CD4-positive, alpha-beta T cell treated with Interferon gamma for 1 hour (primary cell): ENCODE measurements around the gene IQCC.

Experiments
- DNase-seq: peaks from one replicate; pipeline ENCODE4 v3.0.0-alpha.2; 2020

Gene IQCC

DNA sequence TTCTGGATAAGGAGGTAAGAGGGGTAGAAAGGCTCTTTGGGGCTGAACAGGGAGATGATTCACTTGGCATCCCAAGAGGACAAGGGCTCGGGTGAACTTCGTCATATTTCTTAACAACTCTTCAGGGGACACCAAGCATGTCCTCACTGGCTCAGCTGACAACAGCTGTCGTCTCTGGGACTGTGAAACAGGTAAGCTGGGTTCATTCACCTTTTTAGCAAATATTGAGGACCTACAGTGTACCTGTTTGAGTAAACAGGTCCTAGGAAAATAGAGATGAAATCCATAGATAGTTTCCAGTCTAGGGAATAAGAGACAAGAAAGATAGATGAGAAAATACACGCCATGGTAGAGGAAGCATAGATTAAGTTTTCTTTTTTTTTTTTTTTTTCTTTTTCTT is 18.8 kb downstream of the IQCC start:
- DNase-seq = no peak

DNA sequence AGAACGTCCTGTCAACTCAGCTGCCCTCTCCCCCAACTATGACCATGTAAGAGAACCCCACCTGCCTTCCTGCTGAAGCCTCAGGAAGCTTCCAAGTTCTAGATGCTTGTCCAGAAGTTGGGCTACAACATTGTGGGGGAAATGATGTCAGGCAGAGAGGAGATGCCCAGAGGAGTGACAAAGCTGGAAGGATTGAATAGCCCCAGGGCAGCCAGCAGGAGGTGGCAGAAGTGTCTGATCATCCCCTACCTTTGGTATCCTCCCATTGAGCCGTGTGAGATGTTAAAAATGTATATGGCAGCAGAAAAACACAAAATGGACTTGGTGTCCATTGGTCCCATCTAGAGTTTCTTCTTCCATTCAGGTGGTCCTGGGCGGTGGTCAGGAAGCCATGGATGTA is 23.3 kb downstream of the IQCC start:
- DNase-seq = no peak

DNA sequence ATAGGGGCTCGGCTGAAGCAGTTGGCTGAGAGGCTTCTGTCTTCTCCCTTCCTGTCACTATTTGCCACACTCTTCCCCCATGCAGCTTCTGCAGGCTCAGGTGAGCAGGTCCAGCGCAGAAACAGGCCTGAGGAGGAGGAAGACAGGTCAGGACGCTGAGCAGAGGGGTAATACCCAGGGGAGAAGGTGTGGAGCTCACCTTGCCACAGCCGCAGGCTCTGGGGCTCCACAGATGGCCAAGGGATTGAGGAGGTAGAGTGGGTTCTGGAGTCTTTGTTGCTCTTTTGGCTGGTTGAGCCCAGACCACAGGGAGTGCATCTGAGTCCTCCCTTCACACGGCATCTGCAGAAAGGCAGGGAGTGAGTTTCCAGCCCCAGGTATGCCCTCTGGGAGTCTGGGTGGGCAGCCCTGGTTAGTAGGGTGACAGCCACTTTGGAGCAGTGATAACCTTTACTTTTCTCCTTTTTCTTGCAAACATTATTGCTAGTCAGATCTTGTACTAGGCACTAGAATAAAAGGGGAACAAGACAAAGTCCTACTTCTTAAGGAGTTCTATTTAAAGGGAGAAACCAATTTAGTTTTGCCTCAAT is 26.5 kb downstream of the IQCC start:
- no peak for DNase-seq

GRCh38 chr1:32232558-32233304 is 27.3 kb downstream of the IQCC start:
- DNase-seq = no peak

DNA sequence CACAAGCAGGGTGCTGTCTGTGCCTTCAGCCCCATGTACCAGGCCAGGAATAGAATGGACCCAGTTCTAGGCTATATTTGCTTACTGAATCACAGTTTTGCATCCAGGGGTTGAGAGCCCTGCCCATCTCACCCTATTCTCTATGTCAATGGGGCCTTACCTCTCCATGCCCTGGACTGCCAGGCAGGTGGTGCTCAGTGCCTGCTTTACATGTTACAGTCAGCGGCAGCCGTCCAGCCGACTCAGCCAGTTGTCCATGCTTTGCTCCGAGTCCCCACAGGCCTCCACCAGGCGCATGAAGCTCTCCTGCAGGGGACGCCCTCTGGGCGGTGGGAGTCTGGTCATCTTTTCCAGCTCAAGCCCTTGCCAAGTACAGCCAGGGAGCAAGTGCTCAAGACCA is 29.3 kb downstream of the IQCC start:
- no peak for DNase-seq

GRCh38 chr1:32239337-32239736 is 33.9 kb downstream of the IQCC start:
- DNase-seq = no peak

- no peak for DNase-seq
Observed at GRCh38 chr1:32239790-32240139, 34.3 kb downstream of the IQCC start.

DNA sequence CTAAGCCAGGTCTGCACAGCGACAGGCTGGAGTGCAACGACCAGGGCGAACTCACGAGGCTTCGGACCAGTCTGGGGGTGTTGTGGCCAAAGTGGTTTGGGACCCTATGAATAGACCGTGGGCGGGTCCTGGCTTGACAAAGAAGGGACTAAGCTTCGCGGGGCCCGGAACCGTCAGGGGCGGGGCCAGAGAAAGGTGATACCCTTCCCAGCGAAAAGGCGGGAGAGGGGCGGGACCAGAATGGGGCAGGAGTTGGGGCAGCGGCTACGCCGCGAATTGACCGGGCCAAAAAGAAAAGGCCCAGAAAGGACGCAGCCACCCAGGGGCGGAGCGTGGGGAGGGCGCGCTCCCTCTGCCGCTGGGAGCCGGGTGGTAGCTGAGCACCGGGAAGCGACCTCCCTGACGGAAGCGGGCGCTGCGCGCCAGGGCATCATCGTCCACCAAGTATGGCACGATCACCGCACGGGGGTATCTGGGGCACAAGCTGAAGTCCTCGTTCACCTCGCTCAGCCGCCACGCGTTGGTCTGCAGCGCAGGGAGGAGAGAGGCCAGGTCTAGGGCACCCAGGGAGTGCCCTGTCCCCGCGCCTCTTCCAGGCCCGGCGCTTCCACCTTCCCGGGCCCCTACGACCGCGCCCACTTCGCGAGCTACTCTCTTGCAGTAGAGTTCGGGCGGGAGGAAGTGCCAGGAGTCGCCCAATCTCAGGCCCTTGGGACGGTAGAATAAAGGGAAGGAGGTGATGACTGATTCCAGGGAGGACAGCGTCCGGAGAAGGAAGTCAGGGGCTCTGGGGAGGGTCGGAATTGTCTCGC is 34.9 kb downstream of the IQCC start:
- DNase-seq = peak; percentile 59

DNA sequence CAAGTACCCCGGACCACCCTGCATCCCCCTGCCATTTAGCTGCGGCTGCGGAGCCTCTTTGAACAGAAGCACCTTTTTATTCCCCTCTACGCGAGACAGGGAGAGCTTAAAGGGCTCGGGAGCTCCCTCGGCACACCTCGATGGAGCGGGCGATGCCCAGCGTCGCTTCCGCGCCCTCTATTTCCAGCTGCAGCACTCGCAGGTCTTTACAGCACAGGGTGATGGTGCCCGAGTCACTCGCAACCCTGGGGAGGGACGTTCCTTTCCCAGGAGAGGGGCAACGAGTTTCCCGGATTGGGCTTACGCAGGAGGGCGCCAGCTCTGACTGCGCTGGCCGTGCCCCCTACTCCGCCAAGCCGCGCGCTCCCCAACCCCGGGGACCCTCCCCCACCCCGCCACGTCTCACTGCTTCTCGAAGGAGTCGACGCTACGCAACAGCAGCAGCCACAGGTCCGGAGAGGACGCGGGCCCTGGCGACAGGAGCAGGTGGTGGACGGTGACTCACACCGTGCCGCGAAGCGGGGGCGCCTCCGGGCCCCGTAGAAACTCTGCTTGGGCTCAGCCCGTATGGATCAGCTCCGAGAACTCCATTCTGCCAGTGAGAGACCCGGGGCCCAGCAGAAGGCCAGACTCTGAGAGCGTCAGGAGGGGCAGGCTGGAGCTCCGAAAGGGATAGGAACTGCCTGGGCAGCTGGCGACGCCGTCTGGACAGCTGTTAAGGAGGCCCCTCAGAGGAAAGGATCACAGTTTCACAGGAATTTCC is 35.7 kb downstream of the IQCC start:
- DNase-seq = no peak

GRCh38 chr1:32242341-32242851 is 36.9 kb downstream of the IQCC start:
- DNase-seq = no peak

- DNase-seq = no peak
Observed at GRCh38 chr1:32246888-32247273, 41.4 kb downstream of the IQCC start, which contains the start of gene FAM167B. Gene FAM167B (plus strand): TSS chr1:32247222. CDS start chr1:32247422, 200 bp downstream.

DNA sequence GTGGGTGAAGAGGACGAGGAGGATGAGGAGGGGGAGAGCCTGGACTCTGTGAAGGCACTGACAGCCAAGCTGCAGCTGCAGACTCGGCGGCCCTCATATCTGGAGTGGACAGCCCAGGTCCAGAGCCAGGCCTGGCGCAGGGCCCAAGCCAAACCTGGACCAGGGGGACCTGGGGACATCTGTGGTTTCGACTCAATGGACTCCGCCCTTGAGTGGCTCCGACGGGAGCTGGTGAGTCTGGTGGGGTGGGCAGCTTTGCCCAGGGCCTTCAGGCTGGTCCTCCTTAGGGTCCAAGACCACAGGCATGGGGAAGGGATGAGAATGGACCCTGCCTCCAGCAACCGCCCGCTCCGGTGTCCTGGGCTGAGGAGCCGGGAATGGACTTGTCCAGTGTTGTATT is 42.0 kb downstream of the IQCC start:
- DNase-seq = no peak

GRCh38 chr1:32247983-32248889 is 42.8 kb downstream of the IQCC start:
- DNase-seq = peak; percentile 75

DNA sequence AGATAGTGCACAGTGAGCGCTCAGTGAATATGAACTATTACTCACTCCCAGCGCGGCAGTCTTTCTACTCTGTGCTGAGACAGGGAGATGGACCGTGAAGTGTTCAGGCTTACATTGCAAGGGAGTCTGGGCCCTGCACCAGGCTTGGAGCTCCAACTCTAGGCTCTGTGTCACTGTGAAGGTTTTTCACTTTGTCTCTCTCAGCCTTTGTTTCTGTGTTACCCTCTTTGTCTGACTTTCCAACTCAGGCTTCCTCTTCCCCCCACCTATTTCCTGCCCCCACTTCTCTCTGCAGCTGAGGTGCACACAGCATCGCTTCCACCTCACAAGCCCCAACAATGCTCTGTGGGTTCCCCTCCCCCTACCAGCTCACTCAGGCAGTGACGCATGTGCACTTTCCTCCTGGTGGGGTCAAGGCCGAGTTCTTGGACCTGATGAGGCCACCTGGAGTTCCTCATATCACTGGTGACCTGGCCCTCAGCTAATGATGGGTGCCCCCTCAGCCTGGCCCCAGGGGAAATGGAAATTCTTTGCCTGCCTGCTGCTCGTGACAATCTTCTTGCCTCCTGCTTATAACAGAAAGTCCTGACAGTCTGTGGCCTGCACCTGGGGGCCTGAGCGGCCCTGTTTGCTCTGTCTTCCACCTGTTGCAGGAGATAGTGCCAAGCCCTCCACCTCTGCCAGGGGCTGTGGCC is 44.5 kb downstream of the IQCC start:
- peak; percentile 89 for DNase-seq

DNA sequence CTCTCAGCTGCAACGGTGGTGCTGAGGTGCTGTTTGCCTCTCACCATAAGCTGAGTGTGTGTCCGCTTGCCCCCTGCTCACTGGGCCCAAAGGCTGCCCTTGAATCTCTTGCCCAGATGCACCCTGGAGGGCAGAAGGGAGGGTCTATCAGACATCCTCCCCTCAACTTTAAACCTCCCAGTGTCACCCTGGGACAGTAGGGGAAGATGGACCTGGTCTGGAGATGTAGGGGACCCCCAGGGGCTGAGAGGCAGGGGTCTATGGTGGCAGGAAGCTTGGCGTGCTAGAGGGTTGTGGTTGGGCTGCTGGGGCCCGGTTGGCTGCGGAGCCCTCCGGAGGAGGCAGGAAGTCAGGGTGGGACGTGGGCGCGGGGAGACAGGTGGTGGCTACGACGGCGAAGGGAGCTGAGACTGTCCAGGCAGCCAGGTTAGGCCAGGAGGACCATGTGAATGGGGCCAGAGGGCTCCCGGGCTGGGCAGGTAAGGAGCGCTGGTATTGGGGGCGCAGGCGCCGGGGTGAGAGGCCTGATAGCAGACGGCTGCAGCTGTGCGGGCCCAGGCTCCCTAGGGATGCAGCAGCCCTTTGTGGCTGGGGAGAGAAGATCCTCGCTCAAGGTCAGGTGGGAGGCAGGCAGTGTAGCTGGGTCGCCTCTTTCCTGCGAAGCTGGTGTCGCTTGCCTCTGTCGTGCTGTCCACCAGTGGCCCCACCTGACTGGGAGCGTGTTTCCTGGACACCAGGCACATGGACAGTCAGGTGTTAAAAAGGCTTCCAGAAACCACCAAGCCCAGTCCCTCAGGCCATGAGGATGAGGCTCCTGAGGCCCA is 45.6 kb downstream of the IQCC start, which contains the start of gene LCK:
Gene LCK (plus strand): TSS at position 373 of the 824 bp plus-strand sequence. CDS start 23,065 bp downstream, outside the sequence.
- peak; percentile 53 for DNase-seq

- DNase-seq = no peak
Observed at GRCh38 chr1:32255072-32256071, 49.9 kb downstream of the IQCC start.

DNA sequence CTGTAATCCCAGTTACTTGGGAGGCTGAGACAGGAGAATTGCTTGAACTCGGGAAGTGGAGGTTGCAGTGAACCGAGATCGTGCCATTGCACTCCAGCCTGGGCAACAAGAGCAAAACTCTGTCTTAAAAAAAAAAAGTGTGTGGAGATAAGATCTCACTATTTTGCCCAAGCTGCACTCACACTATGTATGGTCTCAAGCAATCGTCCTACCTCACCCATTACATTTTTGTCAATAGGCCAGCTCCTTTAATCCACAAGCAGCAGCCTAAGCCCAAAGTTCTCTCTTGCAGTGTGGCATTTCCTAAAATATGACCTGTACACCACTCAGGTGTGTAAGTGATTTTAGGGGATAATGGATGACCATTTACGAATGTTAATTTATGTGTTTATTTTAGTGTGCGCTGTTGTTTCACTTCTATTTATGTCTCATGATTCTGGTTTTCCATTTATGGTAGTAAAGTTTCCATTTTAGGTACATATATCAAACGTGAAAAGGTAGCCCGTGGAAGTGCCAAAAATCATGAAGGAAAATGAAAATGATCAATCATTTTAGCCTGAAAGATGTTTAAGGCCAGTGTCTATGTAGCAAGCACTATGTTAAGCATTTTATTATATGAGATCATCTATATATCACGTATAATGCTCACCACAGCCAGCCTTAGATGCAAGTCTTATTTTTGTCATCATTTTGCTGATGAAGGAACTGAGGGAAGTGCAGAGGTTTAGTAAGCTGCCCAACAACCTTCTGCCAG is 51.2 kb downstream of the IQCC start:
- DNase-seq = no peak

DNA sequence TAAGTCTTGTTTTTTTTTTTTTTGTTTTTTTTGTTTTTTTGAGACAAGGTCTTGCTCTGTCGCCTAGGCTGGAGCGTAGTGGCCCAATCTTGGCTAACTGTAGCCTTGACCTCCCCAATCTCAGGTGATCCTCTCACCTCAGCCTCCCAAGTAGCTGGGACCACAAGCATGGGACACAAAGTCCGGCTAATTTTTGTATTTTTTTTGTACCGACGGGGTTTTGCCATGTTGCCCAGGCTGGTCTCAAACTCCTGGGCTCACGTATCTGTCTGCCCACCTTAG is 51.7 kb downstream of the IQCC start:
- DNase-seq = no peak
